Stimulated activated CD4-positive, alpha-beta T cell treated with anti-CD3 and anti-CD28 coated beads, TNF-alpha, amount 100 ng/mL, for 4 hours (primary cell): ENCODE data around the gene KIFBP.
"Not testable (repeated sequence)": the region's sequence is repeated elsewhere in the genome, so short reads cannot be mapped to it uniquely, and the experiment has no call there.

ENCODE experiments used
- DNase-seq, 3 experiments: peaks; one replicate each; pipeline ENCODE4 v3.0.0-alpha.2; 2020; ENCODE audit warnings: low read depth in 3 of 3

KIFBP gene

DNA sequence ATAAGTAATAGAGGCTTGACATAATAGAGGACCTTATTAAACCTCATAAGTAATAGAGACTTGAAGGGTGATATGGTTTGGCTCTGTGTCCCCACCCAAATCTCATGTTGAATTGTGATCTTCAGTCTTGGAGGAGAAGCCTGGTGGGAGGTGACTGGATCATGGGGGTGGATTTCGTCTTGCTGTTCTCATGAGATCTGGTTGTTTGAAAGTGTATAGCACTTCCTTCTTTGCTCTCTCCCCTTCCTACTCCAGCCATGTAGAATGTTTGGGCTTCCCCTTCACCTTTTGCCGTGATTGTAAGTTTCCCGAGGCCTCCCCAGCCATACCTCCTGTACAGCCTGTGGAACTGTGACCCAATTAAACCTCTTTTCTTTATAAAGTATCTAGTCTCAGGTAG, 8.6 kb downstream of the KIFBP start:
- DNase-seq: no peak

- no peak for DNase-seq
Observed at GRCh38 chr10:69004821-69005220, 16.2 kb downstream of the KIFBP start.

- no peak for DNase-seq
Observed at GRCh38 chr10:69005704-69006485, 17.3 kb downstream of the KIFBP start.

- DNase-seq: no peak
Observed at GRCh38 chr10:69007260-69007659, 18.7 kb downstream of the KIFBP start.

GRCh38 chr10:69009360-69009759, 20.8 kb downstream of the KIFBP start:
- no peak for DNase-seq

DNA sequence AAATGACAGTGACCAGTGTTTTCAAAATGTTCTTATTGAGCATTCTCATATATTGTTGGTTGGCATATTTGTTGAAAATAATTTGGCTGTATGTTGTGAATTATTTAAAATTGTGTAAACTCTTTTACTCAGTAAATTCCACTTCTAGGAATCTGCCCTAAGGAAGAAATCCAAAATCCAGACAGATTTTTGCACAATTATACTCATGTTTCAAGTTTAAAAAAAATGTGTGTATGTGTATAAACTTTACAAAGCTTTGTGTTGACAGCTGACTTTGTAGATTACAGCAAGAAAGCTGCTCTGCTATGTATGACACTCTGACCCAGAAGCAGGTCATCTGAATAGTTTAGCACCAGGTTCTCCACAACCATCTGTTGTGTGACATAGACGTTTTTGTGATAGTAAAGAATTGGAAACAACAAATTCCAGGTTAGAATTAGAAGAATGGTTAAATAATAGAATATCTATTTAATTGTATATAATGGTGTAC, 21.6 kb downstream of the KIFBP start:
- no peak for DNase-seq

GRCh38 chr10:69012778-69013177, 24.2 kb downstream of the KIFBP start:
- not testable (repeated sequence) for DNase-seq

- DNase-seq: no peak
Observed at GRCh38 chr10:69014171-69014570, 25.6 kb downstream of the KIFBP start.

DNA sequence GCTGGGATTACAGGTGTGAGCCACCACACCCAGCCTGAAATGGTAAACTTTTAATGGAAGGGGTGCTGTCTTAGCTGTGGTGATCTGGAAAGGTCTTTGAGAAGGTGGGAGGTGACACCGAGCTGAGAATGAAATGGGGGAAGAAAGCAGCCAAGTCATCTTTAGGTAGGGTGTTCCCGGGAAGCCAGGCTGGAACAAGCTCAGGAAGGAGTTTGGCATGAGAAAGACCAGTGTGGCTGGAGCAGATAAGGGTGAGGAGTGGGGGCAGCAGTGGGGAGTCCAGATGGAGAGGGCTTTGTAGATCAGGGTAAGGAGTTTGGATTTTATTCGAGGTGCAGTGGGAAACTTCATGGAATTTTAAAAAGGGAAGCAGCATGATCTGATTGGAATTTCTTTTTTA, 30.0 kb downstream of the KIFBP start:
- DNase-seq: no peak

DNA sequence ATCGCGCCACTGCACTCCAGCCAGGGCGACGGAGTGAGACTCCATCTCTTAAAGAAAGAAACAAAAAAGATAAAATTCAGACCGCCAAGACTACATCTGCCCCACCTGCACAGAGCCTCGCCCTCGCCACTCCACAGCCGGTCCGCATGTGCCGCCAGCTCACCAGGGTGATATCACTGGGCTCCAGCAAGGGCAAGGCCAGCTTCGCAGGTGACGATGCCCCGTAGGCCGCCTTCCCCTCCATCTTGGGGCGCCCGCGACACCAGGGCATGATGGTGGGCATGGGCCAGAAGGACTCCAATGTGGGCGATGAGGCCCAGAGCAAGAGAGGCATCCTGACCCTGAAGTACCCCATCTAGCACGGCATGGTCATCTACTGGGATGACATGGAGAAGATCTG, 34.0 kb downstream of the KIFBP start:
- no peak for DNase-seq

DNA sequence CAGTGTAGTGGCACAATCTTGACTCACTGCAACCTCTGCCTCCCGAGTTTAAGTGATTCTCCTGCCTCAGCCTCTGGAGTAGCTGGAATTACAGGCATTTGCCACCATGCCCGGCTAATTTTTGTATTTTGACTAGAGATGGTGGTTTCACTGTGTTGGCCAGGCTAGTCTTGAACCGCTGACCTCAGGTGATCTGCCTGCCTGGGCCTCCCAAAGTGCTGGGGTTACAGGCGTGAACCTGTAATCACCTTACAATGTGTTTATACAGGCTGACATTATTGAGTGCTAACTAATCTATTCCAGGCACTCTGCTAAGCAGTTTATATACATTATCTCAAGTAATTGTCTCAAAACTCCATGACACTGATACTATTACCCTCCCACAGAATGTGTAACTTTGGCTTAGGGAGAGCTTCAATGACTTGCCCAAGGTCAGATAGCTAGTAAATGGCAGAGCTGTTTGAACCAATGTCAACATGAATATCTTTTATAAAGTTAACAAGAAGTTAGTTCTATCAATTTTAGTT, 36.8 kb downstream of the KIFBP start:
- DNase-seq: no peak

DNA sequence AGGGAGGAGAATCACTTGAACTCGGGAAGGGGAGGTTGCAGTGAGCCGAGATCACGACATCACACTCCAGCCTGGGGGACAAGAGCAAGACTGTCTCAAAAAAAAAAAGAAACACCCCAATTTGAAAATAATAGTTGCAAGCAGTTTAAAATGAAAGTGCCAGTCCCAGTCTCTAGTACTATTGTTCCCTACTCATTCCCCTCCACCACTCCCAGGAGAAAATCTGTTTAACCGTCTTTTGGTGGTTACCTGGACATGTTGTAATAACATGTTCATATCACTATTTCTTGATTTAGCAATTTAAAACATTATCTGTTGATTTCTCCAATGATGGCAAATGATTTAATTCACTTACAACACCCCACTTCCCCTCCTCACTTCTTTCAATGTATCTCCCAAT, 44.7 kb downstream of the KIFBP start:
- no peak for DNase-seq

- no peak for DNase-seq
Observed at GRCh38 chr10:69037489-69037888, 48.9 kb downstream of the KIFBP start.

DNA sequence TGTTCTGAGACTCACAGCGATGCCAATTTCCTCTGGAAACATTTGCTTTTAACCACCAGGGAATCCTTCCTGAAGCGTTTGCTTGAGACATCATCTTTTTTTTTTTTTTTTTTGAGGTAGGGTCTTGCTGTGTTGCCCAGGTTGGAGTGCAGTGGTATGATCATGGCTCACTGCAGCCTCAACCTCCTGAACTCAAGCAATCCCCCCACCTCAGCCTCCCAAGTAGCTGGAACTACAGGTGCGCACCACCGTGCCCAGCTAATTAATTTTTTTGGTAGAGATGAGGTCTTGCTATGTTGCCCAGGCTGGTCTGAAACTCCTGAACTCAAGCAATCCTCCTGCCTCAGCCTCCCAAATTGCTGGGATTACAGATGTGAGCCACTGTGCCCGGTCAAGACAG, 52.3 kb downstream of the KIFBP start:
- DNase-seq: not testable (repeated sequence)

GRCh38 chr10:69042417-69042816, 53.8 kb downstream of the KIFBP start:
- no peak for DNase-seq

- DNase-seq: no peak
Observed at GRCh38 chr10:69042838-69043237, 54.2 kb downstream of the KIFBP start.

GRCh38 chr10:69043931-69044531, 55.4 kb downstream of the KIFBP start:
- DNase-seq: peak in 1 of 3 experiments; percentile 3

- DNase-seq: no peak
Observed at GRCh38 chr10:69044546-69044945, 55.9 kb downstream of the KIFBP start.

GRCh38 chr10:69045441-69046300, 57.1 kb downstream of the KIFBP start:
- DNase-seq: no peak

DNA sequence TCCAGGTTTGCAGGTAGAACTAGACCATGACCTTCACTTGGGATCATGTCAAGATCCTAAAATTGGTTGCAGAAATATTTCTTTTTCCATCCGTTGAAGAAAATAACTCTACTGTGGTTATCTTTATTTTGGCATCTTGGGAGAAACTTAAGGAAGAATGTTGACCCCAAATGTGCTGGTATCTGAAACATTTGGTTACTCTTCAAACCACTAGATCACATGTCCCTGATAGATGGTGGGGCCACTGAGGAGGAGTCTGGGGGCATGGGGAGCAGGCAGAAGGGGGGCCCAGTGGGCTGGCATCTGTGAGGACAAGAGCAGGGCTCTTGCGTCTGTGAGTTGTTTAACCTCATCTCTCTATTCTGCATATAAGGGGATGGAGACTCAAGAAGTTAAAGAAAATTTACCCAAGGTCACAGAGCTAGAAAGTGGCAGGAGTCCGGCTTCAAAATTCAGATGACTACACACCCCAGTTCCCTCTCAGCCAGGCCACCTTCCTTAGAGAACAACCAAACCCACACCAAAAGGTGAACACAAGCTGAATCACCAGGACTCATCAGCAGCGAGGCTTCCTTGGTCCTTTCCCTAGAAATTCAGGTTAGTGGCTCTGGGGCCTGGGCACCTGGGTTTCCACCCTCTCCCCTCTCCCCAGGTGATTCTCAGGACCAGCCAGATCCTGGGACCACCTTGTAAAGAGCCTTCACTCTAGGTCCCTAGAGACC, 58.7 kb downstream of the KIFBP start:
- DNase-seq: no peak

DNA sequence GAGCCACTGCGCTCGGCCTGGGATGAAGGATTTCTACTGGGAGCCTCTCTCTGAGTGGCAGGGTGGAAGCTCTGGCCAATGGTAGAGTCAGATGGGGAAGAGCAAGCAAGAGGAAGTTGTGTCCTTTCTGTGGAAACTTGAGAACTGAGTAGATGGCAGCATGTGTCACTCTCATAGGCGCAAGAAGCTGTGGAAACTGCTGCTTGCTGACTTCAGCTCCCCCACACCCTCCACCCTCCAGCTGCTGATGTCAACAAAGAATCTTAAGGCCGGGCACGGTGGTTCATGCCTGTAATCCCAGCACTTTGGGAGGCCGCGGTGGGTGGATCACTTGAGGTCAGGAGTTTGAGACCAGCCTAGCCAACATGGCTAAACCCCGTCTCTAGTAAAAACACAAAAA, 59.5 kb downstream of the KIFBP start:
- no peak for DNase-seq

DNA sequence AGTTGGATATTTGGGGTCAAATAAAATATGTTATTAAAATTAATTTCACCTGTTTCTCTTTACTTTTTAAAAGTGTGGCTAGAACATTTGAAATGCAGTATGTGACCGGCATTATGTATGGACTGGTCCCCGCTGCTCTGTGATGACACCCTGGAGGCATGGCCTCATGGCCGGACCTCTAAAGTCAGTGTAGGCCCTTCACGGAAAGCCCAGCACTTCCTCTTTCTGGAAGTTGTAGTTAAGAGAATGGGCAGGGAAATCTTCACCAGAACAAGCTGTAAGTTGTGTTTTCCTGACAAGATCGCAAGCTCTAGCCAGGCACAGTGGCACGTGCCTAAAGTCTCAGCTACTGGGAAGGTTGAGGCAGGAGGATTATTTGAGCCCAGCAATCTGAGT, 61.0 kb downstream of the KIFBP start:
- DNase-seq: no peak
